ENCODE measurements around the gene MAP3K21. TPM values are rescaled to one million over a fixed set of nuclear protein-coding genes. Genes with fewer than 3 reads are reported as not detected.
A peak's percentile ranks its signal among the peaks of the same experiment; 100 is the strongest.

The MAP3K21 gene
- total and polyA plus RNA-seq, 9 of the 15 experiments (the other 6 are each of a cell fraction or from before 2014, with no cell fraction given): 0.23 to 0.86 (median 0.49) TPM

GRCh38 chr1:233356705-233356987, 29.1 kb downstream of the MAP3K21 start:
- intact Hi-C loops (cut with micrococcal nuclease) (no loop called here), in situ Hi-C loops (cut with MboI) (no loop called here)
- no peak for ATAC-seq
- ChIA-PET CTCF (ENCODE audit: low intra/inter-chr PET ratio) (no interaction called here), POLR2A (no interaction called here)
- peak overlapping the region; percentile 21; the same call in 1 of the 2 replicates for H2AFZ ChIP-seq (ENCODE audit: low read depth, low read length)
- TF ChIP-seq CEBPB (tag; IDR thresholded peaks at IDR 0.05) (peak; percentile 62), CEBPG (CRISPR knock-in tag; IDR thresholded peaks at IDR 0.05) (no peak), CEBPG (tag; conservative IDR thresholded peaks at IDR 0.05 in 1 of 2, IDR thresholded peaks at IDR 0.05 in 1 of 2) (peak in 1 of 2 experiments; percentile 62; a peak in 2 of 4 replicates), CBX2 (IDR thresholded peaks at IDR 0.05; ENCODE audit: insufficient read depth, low read length, poor library complexity, severe bottlenecking) (no peak)
- H3K4me2 ChIP-seq (ENCODE audit: insufficient read depth, low read length): no peak overlapping the region
- no peaks in the 10 kb centered on the region for H3K9me1 ChIP-seq (ENCODE audit: control insufficient read depth, insufficient read depth, low read length)
- WGBS (ENCODE audit: insufficient coverage, low coverage, missing lambda C conversion rate): 9% methylated on average over 3 of the region's 3 CpGs
- H3K9me3 ChIP-seq (replicated peaks; ENCODE audit: control insufficient read depth, insufficient read depth, low read depth, low read length): no peaks in the 10 kb centered on the region
- no peak for FAIRE-seq
- H3K9ac ChIP-seq (ENCODE audit: insufficient read depth in 1 of 2, low read depth in 2 of 2, low read length in 2 of 2): no peak overlapping the region
- no TSS peak for BruUV-seq (replicated peaks)
- no peaks in the 10 kb centered on the region for H3K36me3 ChIP-seq (ENCODE audit: control insufficient read depth, insufficient read depth, low read length)
- H3K4me1 ChIP-seq (replicated peaks in 1 of 2; ENCODE audit: control insufficient read depth in 2 of 2, insufficient read depth in 2 of 2, low read length in 2 of 2): no peaks in the 10 kb centered on the region
- DNase-seq (ENCODE audit: extremely low read depth in 1 of 4, low spot score in 3 of 4): no peak
- no peaks in the 10 kb centered on the region for H3K79me2 ChIP-seq (ENCODE audit: control insufficient read depth, insufficient read depth, low read length)
- no peak overlapping the region for H3K27ac ChIP-seq (ENCODE audit: extremely low read depth, low read depth, low read length)
- H3K27me3 ChIP-seq (ENCODE audit: control insufficient read depth in 2 of 2, insufficient read depth in 2 of 2, low read length in 2 of 2): peaks cover 4 to 9% of the 10 kb centered on the region in 2 experiments; a peak in 4 of 5 replicates
- no peaks in the 10 kb centered on the region for H4K20me1 ChIP-seq (replicated peaks; ENCODE audit: control insufficient read depth, insufficient read depth, low read length)
- no peak overlapping the region for H3K4me3 ChIP-seq

GRCh38 chr1:233357595-233358397, 30.3 kb downstream of the MAP3K21 start:
- no peak overlapping the region for H3K27ac ChIP-seq (ENCODE audit: extremely low read depth, low read depth, low read length)
- no peak overlapping the region for H3K4me2 ChIP-seq (ENCODE audit: insufficient read depth, low read length)
- peaks cover 11 to 20% of the 10 kb centered on the region in 2 experiments; a peak in 4 of 5 replicates for H3K27me3 ChIP-seq (ENCODE audit: control insufficient read depth in 2 of 2, insufficient read depth in 2 of 2, low read length in 2 of 2)
- DNase-seq (ENCODE audit: extremely low read depth in 1 of 4, low spot score in 3 of 4) (no peak), ATAC-seq (no peak), FAIRE-seq (no peak)
- H3K36me3 ChIP-seq (ENCODE audit: control insufficient read depth, insufficient read depth, low read length): no peaks in the 10 kb centered on the region
- ChIA-PET CTCF (ENCODE audit: low intra/inter-chr PET ratio) (no interaction called here), POLR2A (no interaction called here)
- no TSS peak for BruUV-seq (replicated peaks)
- H2AFZ ChIP-seq (ENCODE audit: low read depth, low read length): no peak overlapping the region
- no peaks in the 10 kb centered on the region for H3K9me1 ChIP-seq (ENCODE audit: control insufficient read depth, insufficient read depth, low read length)
- H4K20me1 ChIP-seq (replicated peaks; ENCODE audit: control insufficient read depth, insufficient read depth, low read length): no peaks in the 10 kb centered on the region
- in situ Hi-C loops (cut with MboI) (no loop called here), intact Hi-C loops (cut with micrococcal nuclease) (no loop called here)
- no peak overlapping the region for H3K9ac ChIP-seq (ENCODE audit: insufficient read depth in 1 of 2, low read depth in 2 of 2, low read length in 2 of 2)
- TF ChIP-seq SMAD2 (IDR thresholded peaks at IDR 0.05; ENCODE audit: low read depth, low read length) (no peak), ZNF277 (CRISPR knock-in tag; IDR thresholded peaks at IDR 0.05; ENCODE audit: borderline replicate concordance) (no peak), RBM39 (optimal IDR thresholded peaks at IDR 0.05; ENCODE audit: low read depth, low read length) (no peak)
- no peaks in the 10 kb centered on the region for H3K4me1 ChIP-seq (replicated peaks in 1 of 2; ENCODE audit: control insufficient read depth in 2 of 2, insufficient read depth in 2 of 2, low read length in 2 of 2)
- no peaks in the 10 kb centered on the region for H3K79me2 ChIP-seq (ENCODE audit: control insufficient read depth, insufficient read depth, low read length)
- H3K4me3 ChIP-seq: no peak overlapping the region
- H3K9me3 ChIP-seq (replicated peaks; ENCODE audit: control insufficient read depth, insufficient read depth, low read depth, low read length): no peaks in the 10 kb centered on the region
- 4% methylated on average over 6 of the region's 6 CpGs for WGBS (ENCODE audit: insufficient coverage, low coverage, missing lambda C conversion rate)
